Hematopoietic multipotent progenitor cell treated with erythropoietin and hydrocortisone succinate and interleukin-3 and kit ligand, for 8 days (in vitro differentiated cells): ENCODE results near the gene PTPRO.
A peak's percentile ranks its signal among the peaks of the same experiment; 100 is the strongest.

Experiments
- DNase-seq: peaks from one replicate; pipeline ENCODE4 v3.0.0-alpha.2; 2015

Gene PTPRO

DNA sequence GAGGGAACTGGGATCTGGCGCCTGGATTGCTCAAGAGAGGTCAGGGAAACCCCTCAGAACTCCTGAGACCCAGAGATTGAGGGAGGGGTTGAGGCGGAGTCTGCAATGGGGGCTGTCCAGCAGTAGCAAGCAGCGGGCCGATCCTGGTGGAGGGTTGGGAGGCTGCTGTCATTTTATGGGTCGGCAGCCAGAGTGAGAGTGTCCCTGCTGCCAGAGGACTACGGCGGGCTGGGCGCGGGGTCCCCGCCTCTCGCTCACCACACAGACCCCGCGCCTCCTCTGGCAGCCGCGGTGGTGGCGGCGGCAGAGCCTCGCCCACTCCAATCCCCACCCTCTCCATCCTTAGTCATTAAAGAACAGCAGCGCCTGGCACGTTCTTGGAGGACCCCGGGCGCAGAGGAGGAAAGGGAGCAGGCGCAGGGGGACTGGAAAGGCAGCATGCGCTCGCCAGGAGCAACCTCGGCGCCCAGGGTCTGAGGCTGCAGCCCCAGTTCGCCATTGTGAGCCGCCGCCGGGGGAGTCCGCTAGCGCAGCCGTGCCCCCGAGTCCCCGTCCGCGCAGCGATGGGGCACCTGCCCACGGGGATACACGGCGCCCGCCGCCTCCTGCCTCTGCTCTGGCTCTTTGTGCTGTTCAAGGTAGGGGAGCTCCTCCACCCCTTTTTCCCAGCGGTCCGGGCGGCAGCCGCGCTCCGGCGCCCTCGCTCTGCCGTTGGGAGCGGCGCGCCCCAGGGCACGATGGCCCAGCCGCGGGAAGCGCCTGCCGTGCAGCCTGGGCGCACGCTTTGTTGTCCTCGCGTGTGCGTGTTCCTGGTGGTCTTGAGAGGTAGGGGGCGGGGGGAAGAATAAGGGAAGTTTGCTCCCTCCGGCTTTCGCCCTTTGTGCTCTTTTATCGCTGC, at the start of gene PTPRO:
Gene PTPRO (plus strand): TSS at position 345 of the 898 bp plus-strand sequence.
- no peak for DNase-seq

DNA sequence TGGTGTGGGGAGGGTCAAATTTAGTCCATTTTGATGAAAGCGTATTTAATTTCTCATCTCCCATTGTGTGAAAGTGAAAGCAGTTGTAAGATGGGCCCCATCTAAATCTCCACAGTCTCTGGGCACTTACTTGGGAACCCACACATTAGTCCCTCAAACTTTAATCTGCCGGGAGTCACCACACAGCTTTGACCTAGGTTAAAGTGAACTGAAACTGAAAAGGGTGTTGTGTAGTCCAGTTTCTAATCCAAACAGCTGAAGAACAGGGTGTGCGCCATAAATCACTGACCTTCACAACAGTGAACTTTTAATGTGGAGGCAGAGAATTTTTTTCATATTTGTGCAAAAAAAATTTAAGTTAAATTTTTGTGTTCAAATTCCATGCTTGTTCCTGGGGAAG, 48.4 kb upstream of the PTPRO start:
- DNase-seq = no peak

DNA sequence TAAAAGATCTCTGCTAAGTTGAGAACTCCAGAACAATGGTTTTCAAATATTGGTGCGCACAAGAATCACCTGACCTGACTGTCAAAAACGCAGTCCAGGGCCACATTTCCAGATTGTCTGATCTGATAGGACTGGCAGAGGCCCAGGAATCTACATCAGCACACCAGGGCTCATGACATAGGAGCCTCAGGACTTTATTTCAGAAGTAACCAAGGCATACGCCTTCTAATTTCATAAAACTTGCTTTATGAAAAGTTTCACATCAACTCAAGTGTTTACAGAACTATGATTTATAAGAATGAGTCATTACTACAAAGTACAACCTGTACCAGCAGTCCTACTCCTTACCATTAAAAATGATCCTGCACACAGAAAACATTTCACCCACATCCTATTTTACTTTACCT, 47.7 kb upstream of the PTPRO start:
- DNase-seq = no peak

- peak; percentile 20 for DNase-seq
Measured at GRCh38 chr12:15276088-15276698, 46.1 kb upstream of the PTPRO start.

GRCh38 chr12:15278816-15279658, 43.3 kb upstream of the PTPRO start:
- peak; percentile 1 for DNase-seq

DNA sequence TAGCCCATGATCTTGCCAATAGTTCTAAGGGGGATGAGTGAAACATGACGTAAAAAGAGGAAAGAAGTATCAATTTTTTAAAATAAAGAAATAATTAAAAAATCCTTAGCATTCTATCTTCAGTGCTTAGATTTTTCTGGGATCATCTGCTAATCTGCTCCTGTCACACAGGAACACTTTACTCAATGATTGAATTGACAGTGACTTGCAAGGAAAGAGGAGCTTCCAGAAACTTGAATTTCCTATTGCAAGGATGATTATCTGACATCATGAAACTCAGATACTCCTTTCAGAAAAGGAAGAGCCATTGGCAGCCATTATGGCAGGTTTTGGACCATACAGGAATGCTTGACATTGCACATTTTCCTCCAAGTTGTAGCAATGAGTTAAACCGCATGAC, 41.4 kb upstream of the PTPRO start:
- no peak for DNase-seq

DNA sequence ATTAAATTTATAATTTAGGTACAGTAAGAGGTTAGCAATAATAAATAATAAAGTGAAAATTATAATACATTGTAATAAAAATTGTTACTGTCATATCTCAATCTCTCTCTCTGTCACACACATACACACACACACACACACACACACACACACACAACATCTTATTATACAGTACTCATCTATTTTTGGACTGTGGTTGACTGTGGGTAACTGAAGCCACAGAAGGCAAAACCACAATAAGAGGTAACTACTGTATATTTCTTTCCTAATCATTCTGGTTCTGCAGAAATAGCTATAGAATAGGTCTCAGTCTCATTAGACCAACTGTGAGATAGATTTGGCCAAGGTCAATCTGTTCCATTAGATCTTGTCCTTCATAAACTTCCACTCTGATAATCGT, 33.1 kb upstream of the PTPRO start:
- no peak for DNase-seq

- no peak for DNase-seq
Measured at GRCh38 chr12:15293731-15294130, 28.6 kb upstream of the PTPRO start.

- DNase-seq = no peak
Measured at GRCh38 chr12:15299947-15300346, 22.4 kb upstream of the PTPRO start.

GRCh38 chr12:15304296-15304695, 18.0 kb upstream of the PTPRO start:
- no peak for DNase-seq

- DNase-seq = no peak
Measured at GRCh38 chr12:15306605-15307004, 15.7 kb upstream of the PTPRO start.

DNA sequence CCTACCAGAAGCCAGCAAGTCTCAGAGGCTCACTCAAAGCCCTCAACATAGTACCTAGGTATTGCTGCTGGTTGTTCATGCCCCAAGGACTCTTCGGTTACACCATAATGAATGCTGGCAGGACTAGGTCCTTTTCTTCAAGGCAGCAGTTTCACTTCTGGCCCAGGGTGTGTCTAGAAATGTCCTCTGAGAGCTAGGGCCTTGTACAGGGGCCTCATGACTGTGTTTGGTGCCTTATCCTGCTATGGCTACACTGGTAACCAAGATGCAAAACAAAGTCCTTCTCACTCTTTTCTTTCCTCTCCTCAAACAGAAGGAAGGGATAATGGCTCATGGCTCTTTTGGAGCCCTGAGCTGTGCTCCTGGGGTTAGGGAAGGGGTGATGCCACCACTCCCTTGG, 15.2 kb upstream of the PTPRO start:
- DNase-seq = no peak

- no peak for DNase-seq
Measured at GRCh38 chr12:15318841-15319240, 3.5 kb upstream of the PTPRO start.

DNA sequence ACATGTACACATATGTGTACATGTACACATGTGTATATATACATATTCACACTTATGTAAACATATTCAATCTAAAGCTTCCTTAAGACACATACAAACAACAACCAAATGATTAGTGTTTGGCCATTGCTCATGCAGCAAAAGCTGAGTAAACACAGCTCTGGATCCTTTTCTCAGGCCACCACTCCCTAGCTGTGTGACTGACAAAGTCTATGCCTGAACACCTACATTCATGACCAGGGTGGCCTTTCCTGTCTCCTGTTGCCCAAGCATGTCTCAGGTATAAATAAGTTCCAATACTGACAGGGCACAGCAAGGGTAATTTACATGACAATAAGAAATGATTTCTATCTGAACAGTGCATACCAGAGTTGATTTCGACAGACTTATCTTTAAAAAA, 1.4 kb upstream of the PTPRO start:
- DNase-seq = no peak

GRCh38 chr12:15323480-15323879, 1.2 kb downstream of the PTPRO start:
- no peak for DNase-seq

- DNase-seq = no peak
Measured at GRCh38 chr12:15329891-15330290, 7.6 kb downstream of the PTPRO start.

GRCh38 chr12:15334225-15334624, 11.9 kb downstream of the PTPRO start:
- DNase-seq = no peak

- DNase-seq = no peak
Measured at GRCh38 chr12:15335959-15336358, 13.7 kb downstream of the PTPRO start.

DNA sequence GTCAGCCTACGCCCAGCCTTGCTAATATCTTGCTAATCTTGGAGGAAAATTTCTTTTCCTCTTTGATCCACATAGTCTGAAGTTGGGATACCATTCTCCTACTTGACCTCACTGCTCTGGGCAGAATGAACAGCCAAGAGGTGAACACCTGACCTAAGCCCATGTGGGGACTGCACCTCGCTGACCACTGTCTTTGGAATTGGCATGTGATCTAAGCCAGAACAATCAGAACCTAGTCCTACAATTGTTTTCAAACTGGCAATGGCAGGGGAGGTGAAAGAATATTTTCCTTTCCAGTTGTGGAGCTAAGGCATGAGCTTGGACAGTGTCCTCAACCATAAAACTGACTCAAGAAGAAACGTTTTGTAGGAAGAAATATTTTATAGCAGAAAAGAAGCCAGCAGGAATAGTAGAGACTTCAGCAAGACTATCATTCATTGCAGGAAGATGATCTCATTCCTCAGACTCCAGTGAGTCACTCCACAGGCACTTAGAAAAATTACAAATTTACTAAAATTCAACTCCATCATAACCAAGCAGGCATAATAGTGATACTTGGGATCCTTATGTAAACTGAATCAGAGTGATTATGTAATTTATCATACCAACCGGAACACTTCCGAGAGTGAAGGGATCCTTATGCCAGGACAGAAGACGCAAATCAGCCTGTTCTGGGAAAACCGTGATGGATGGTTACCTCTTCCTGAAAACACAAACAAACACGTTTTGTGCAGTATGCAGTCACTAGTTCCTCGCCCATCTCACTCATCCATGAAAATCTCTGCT, 14.7 kb downstream of the PTPRO start:
- no peak for DNase-seq

DNA sequence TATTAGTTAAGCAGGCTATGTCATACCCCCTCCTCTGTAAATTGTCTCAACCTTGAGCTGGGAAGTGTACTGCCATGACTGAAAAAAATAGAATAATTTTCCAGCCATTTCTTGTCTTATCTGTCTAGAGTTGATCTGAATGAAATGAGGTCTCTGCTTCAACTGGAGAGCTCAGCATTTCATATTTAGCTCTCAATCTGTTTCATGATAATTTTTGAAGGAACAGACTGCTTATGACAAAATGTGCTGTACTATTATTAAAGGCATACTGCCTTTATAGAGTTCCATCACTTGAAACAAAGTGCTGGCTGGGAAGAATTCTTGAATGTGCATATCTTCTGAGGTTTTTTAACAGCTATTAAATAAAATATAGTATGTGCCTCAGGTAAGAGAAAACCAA, 19.1 kb downstream of the PTPRO start:
- DNase-seq = no peak

- DNase-seq = no peak
Measured at GRCh38 chr12:15344561-15344960, 22.3 kb downstream of the PTPRO start.

GRCh38 chr12:15346488-15346887, 24.2 kb downstream of the PTPRO start:
- no peak for DNase-seq

DNA sequence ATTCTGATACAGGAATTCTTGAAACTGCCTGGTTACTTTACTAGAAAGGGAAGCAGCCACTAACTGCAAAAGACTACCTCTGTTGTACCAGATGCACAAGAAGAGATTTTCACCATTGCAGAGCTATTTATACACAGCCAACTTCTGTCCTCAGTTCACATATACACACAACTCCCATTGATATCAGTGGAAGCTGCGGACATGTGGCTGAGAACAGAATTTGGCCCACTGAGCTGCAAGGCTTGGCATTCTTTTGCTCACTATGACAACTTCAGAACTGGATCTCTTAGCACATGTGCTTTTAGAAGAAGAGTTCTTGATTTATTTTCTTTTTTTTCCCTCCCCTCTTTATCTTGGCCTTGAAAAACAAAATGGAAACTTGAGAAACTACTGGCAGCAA, 28.3 kb downstream of the PTPRO start:
- DNase-seq = no peak
